Prostate gland (tissue), 2 donors: ENCODE measurements around the gene BCL11A. TPM values are rescaled to one million over a fixed set of nuclear protein-coding genes. Genes with fewer than 3 reads are reported as not detected.

ENCODE experiments used
- DNase-seq: peaks from one replicate; pipeline ENCODE4 v3.0.0-alpha.2; 2019; ENCODE audit warnings: low spot score
- H3K27ac ChIP-seq, 2 donors: fragments of 200-600 bp; sonication (generic); 2 replicates each; pipeline ENCODE4 v1.5.1; 2017 to 2019
- H3K27me3 ChIP-seq: fragments of 200-600 bp; sonication (generic); replicated peaks from 2 replicates; pipeline ENCODE4 v1.5.1; 2019; ENCODE audit not compliant: insufficient read depth
- H3K36me3 ChIP-seq, 2 donors: fragments of 200-600 bp; sonication (generic); 1 replicate in 1 of 2; 2 replicates in 1 of 2; pipeline versions ENCODE4 v1.5.1 to v1.8.1; 2017 to 2019
- H3K4me1 ChIP-seq: fragments of 200-600 bp; sonication (generic); replicated peaks from 2 replicates; pipeline ENCODE4 v1.5.1; 2019
- H3K4me3 ChIP-seq, 2 donors: fragments of 200-600 bp; sonication (generic); 2 replicates each; pipeline ENCODE4 v1.5.1; 2017 to 2019
- H3K9me3 ChIP-seq: fragments of 200-600 bp; sonication (generic); 2 replicates; pipeline ENCODE4 v1.5.1; 2017
- POLR2A ChIP-seq: fragments of 450-650 bp; IDR thresholded peaks from one replicate; pipeline ENCODE4 v1.6.1; 2016; ENCODE audit warnings: antibody characterized with exemption, mild to moderate bottlenecking
- POLR2AphosphoS5 ChIP-seq: sonication (generic); formaldehyde crosslinking; IDR thresholded peaks from one replicate; pipeline ENCODE4 v1.6.1; 2017; ENCODE audit warnings: antibody characterized with exemption
- WGBS: methylation state at CpG from one replicate; pipeline ENCODE4 v1.1.5; 2018; 5-methylcytosine and 5-hydroxymethylcytosine counted together
- intact Hi-C: fragments of 100-400 bp; cut with DNase I; formaldehyde crosslinking; loops from one replicate; pipeline ENCODE4 v1.14.2; 2022
- total RNA-seq, 2 donors: library from RNA; depleted of rRNA; stranded (reverse); fragments of >200 nt; gene quantifications; one replicate each; pipeline ENCODE4 v1.1.0, GENCODE V29; 2016
- TF ChIP-seq, protein P1 (sequence below), 4 experiments: fragments of 200-600 bp in 2 of 4; fragments of 450-650 bp in 2 of 4; sonication (generic) in 2 of 4; IDR thresholded peaks; 1 replicate in 3 of 4; 2 replicates in 1 of 4; pipeline ENCODE4 v1.5.1; 2016 to 2019; ENCODE audit warnings: antibody characterized with exemption in 4 of 4, mild to moderate bottlenecking in 2 of 4, moderate library complexity in 2 of 4

BCL11A gene
- total RNA-seq, 2 donors from 2014 or later, result 14.6 to 22.2 TPM

DNA sequence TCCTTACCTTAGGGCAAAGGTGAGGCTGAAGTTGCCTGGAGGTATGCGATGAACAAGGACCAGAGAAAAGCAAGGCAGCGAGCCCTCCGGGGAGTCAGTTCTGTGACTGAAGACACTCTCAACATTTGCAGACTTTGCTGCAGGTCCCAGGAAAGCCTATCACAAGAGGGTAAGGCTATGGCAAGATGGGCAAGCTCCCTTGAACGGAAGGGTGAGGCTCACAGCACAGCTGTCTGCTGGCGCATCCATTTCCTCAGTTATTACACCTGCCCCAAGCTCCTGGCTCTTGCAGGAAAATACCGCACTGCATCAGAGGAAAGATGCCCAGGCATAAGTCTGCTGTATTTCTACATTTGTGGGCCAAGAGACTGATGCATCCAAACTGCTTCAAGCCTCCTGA is 141.4 kb downstream of the BCL11A start:
- H3K27ac ChIP-seq, result no peak overlapping the region
- DNase-seq, result no peak
- H3K27me3 ChIP-seq, result no peaks in the 10 kb centered on the region
- H3K36me3 ChIP-seq, result no peaks in the 10 kb centered on the region
- no peaks in the 10 kb centered on the region for H3K4me1 ChIP-seq
- TF ChIP-seq POLR2AphosphoS5, result no peak
- TF ChIP-seq, protein P1, sequence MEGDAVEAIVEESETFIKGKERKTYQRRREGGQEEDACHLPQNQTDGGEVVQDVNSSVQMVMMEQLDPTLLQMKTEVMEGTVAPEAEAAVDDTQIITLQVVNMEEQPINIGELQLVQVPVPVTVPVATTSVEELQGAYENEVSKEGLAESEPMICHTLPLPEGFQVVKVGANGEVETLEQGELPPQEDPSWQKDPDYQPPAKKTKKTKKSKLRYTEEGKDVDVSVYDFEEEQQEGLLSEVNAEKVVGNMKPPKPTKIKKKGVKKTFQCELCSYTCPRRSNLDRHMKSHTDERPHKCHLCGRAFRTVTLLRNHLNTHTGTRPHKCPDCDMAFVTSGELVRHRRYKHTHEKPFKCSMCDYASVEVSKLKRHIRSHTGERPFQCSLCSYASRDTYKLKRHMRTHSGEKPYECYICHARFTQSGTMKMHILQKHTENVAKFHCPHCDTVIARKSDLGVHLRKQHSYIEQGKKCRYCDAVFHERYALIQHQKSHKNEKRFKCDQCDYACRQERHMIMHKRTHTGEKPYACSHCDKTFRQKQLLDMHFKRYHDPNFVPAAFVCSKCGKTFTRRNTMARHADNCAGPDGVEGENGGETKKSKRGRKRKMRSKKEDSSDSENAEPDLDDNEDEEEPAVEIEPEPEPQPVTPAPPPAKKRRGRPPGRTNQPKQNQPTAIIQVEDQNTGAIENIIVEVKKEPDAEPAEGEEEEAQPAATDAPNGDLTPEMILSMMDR (IDR thresholded peaks at IDR 0.05), result no peak
- no peak for TF ChIP-seq POLR2A
- H3K4me3 ChIP-seq, result no peak overlapping the region
- WGBS, result 89% methylated on average over 6 of the region's 6 CpGs
- intact Hi-C loops, result no loop called here
- H3K9me3 ChIP-seq, result no peaks in the 10 kb centered on the region

DNA sequence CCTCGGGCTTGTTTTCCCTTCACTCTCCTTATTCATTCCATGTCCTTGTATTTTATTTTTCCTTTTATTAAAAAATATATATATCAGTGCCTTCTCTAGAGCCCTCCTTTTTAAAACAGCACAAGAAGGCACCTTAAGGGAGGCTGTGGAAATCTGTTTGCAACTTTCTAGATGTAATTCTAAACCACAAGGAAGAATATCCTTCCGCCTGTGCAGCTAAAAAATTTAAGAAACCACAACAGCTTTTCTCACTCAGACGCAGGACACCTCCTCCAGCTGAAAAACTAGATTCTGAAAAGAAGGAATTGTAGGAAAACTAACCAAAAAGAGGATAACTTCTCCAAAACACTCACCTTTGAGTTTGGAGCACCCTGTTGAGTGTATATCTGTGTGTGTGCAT is 142.2 kb downstream of the BCL11A start:
- WGBS, result 57% methylated on average over 3 of the region's 3 CpGs

DNA sequence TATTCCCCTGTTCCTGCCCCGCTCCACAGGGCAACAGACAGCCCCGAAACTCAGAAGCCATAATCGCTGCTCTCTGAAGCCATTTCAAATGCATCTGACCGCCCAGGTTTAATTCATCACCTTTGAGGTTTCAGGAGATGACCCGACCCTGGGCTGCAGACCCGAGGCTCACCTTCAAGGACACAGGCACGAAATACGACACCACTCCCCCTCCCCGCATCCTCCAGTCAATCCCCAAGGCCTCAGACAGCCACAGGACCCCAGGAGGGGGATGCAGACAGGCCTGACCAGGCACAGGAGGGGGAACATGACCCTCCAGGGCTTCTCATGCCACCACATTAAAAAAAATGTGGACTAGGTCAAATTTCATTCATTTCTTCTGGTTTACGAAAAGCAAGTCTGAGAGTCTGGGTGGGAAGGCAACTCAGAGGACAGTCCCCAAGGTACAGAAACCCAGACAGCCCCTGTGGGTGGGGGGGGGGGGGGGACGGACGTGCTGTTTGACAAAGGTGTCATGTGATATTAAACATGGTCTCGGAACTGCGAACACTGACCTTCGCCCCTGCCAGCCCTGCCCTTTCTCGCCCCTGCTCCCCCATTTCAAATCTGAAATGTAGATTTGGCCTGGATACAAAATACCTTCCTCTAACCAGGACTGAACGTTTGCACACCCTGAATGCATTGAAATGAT is 142.9 kb downstream of the BCL11A start:
- H3K27ac ChIP-seq, result no peak overlapping the region
- H3K9me3 ChIP-seq, result no peaks in the 10 kb centered on the region
- no peaks in the 10 kb centered on the region for H3K36me3 ChIP-seq
- DNase-seq, result no peak
- no peaks in the 10 kb centered on the region for H3K4me1 ChIP-seq
- WGBS, result 77% methylated on average over 17 of the region's 17 CpGs
- H3K4me3 ChIP-seq, result no peak overlapping the region
- intact Hi-C loops, result no loop called here
- H3K27me3 ChIP-seq, result no peaks in the 10 kb centered on the region
- TF ChIP-seq, protein P1 (IDR thresholded peaks at IDR 0.05), result no peak
- TF ChIP-seq POLR2AphosphoS5, result no peak
- no peak for TF ChIP-seq POLR2A

More for the DNA sequence above, 142.2 kb downstream of the BCL11A start:
- Histone ChIP-seq H3K36me3 (no peaks in the 10 kb centered on the region), H3K4me3 (no peak overlapping the region), H3K27me3 (no peaks in the 10 kb centered on the region), H3K9me3 (no peaks in the 10 kb centered on the region), H3K4me1 (no peaks in the 10 kb centered on the region), H3K27ac (no peak overlapping the region)
- TF ChIP-seq POLR2A (no peak), POLR2AphosphoS5 (no peak)
- TF ChIP-seq, protein P1 (IDR thresholded peaks at IDR 0.05), result no peak
- no peak for DNase-seq
- intact Hi-C loops, result no loop called here

DNA sequence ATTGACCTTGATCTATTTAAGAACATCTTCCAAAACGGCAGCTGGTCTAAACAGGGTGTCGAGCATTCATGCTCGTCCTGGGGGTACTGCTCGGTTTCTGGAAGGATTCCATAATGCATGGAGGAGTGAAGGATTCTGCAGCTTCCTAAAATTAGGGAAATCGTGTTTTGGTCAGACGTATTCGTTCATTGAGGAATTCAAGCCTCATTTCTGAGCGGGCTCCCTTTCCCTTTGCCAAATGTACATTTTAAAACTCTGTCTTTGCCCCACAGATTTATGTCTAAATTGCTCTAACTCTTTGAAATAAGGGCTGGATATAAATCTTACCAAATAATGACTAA is 144.0 kb downstream of the BCL11A start:
- Histone ChIP-seq H3K9me3 (no peaks in the 10 kb centered on the region), H3K36me3 (no peaks in the 10 kb centered on the region), H3K27me3 (no peaks in the 10 kb centered on the region), H3K27ac (no peak overlapping the region), H3K4me3 (no peak overlapping the region), H3K4me1 (no peaks in the 10 kb centered on the region)
- no peak for DNase-seq
- intact Hi-C loops, result no loop called here
- WGBS, result 77% methylated on average over 8 of the region's 8 CpGs
- TF ChIP-seq POLR2A (no peak), POLR2AphosphoS5 (no peak)
- TF ChIP-seq, protein P1 (IDR thresholded peaks at IDR 0.05), result no peak

DNA sequence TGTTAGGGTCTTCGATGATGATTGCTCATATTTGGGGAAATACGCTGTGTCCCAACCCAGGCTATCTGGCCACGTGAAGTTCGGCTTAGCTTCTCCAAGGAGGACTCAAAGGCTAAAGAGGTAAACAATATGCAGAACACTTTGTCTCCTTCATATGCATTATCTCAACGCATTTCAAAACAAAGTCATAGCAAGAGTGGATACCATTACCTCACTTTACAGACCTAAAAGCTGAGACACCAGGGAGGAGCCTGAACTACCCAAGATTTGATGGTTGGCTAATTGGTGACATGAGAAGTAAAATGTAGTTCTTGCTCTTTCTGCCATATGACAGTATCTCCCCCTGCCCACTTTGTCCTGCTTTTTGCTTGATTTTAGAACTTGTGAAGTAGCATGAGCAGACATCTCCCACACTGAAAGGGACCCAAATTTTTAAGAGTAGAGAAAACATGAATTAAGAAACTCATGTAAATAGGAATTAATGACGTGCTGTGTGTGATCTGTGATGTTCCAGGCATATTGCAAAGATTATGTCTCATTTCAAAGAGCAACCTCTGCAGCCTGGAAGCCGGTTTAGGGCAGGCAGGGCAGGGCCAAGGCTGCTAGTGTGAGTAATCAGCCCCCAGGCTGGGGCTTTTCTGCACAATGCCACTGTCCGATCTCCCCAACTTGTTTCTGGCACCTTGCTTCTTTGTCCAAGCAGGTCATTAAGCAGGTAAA is 144.5 kb downstream of the BCL11A start:
- Histone ChIP-seq H3K9me3 (no peaks in the 10 kb centered on the region), H3K27me3 (no peaks in the 10 kb centered on the region), H3K36me3 (no peaks in the 10 kb centered on the region), H3K4me3 (no peak overlapping the region), H3K4me1 (no peaks in the 10 kb centered on the region), H3K27ac (no peak overlapping the region)
- 79% methylated on average over 8 of the region's 8 CpGs for WGBS
- intact Hi-C loops, result no loop called here
- DNase-seq, result no peak
- TF ChIP-seq POLR2A (no peak), POLR2AphosphoS5 (no peak)
- TF ChIP-seq, protein P1 (IDR thresholded peaks at IDR 0.05), result no peak
